IMR-90 (cell line): ENCODE data around the gene KRT77. TPM values are rescaled to one million over a fixed set of nuclear protein-coding genes. Genes with fewer than 3 reads are reported as not detected.

Experiments used
- ATAC-seq: fragments of 200-7000 bp; cut with Tn5 transposase; 2 replicates; pipeline ENCODE4 v1.9.1; 2020; ENCODE audit warnings: low read depth, mild to moderate bottlenecking, moderate library complexity
- BruUV-seq: library from RNA; stranded (reverse); fragments of 400-500 nt; replicated peaks from 2 replicates; lab custom pipeline; 2021; lab: Mats Ljungman, UMichigan
- CTCF ChIA-PET: fragments of 300-600 bp; formaldehyde crosslinking; extraction: SDS; loops from one replicate; lab custom pipeline; 2021; ENCODE audit warnings: antibody characterized with exemption; lab: Yijun Ruan, JAX
- POLR2A ChIA-PET: fragments of 300-600 bp; sonication (Branson Sonifier 250); formaldehyde crosslinking; loops from one replicate; lab custom pipeline; 2022; ENCODE audit warnings: antibody characterized with exemption; ENCODE audit not compliant: unreplicated experiment; lab: Charles Lee
- DNase-seq: peaks from one replicate; pipeline ENCODE4 v3.0.0; 2013
- H2AFZ ChIP-seq: replicated peaks from 2 replicates; pipeline ENCODE3; 2013; ENCODE audit warnings: low read length, mild to moderate bottlenecking; ENCODE audit not compliant: poor library complexity
- H2AK5ac ChIP-seq: 2 replicates; pipeline ENCODE4 v1.6.1; 2013; ENCODE audit warnings: low read depth, low read length, inconsistent platforms
- H2AK9ac ChIP-seq: replicated peaks from 2 replicates; pipeline ENCODE3; 2013; ENCODE audit warnings: mild to moderate bottlenecking, low read depth, low read length, moderate library complexity; ENCODE audit not compliant: poor library complexity
- H2BK120ac ChIP-seq: 2 replicates; pipeline ENCODE4 v1.6.1; 2013; ENCODE audit warnings: low read depth, low read length, inconsistent platforms
- H2BK15ac ChIP-seq: 3 replicates; pipeline ENCODE4 v1.6.1; 2013; ENCODE audit warnings: low read depth, low read length, inconsistent platforms
- H2BK20ac ChIP-seq: 2 replicates; pipeline ENCODE4 v1.6.1; 2013; ENCODE audit warnings: low read depth, mild to moderate bottlenecking, inconsistent platforms, low read length, moderate library complexity
- H2BK5ac ChIP-seq: 2 replicates; pipeline ENCODE4 v1.6.1; 2013; ENCODE audit warnings: mild to moderate bottlenecking, low read depth, low read length, inconsistent platforms; ENCODE audit not compliant: poor library complexity, severe bottlenecking
- H3K14ac ChIP-seq: replicated peaks from 2 replicates; pipeline ENCODE4 v1.6.1; 2013; ENCODE audit warnings: low read depth, low read length, inconsistent platforms
- H3K18ac ChIP-seq: 2 replicates; pipeline ENCODE4 v1.6.1; 2013; ENCODE audit warnings: low read depth, low read length, control low read depth
- H3K23ac ChIP-seq: 2 replicates; pipeline ENCODE4 v1.6.1; 2013; ENCODE audit warnings: low read depth, low read length, inconsistent platforms
- H3K27ac ChIP-seq: 2 replicates; pipeline ENCODE4 v1.5.1; 2013; ENCODE audit warnings: mild to moderate bottlenecking, control low read depth, low read length; ENCODE audit not compliant: insufficient read depth
- H3K27me3 ChIP-seq: 2 replicates; pipeline ENCODE4 v1.6.1; 2013; ENCODE audit warnings: low read length; ENCODE audit not compliant: control insufficient read depth, insufficient read depth
- H3K36me3 ChIP-seq: 2 replicates; pipeline ENCODE4 v1.6.1; 2013; ENCODE audit warnings: low read length, mixed read lengths; ENCODE audit not compliant: control insufficient read depth, insufficient read depth
- H3K4ac ChIP-seq: 2 replicates; pipeline ENCODE4 v1.6.1; 2013; ENCODE audit warnings: low read depth, low read length, inconsistent platforms
- H3K4me1 ChIP-seq: 2 replicates; pipeline ENCODE4 v1.6.1; 2013; ENCODE audit warnings: low read length, mixed read lengths; ENCODE audit not compliant: control insufficient read depth, insufficient read depth
- H3K4me2 ChIP-seq: 2 replicates; pipeline ENCODE4 v1.6.1; 2013; ENCODE audit warnings: low read depth, mild to moderate bottlenecking, control low read depth, low read length, moderate library complexity
- H3K4me3 ChIP-seq: 2 replicates; pipeline ENCODE4 v1.5.1; 2013; ENCODE audit warnings: low read depth, mild to moderate bottlenecking, control low read depth, low read length, moderate library complexity; ENCODE audit not compliant: insufficient read depth
- H3K56ac ChIP-seq: 2 replicates; pipeline ENCODE4 v1.6.1; 2013; ENCODE audit warnings: low read length, inconsistent platforms; ENCODE audit not compliant: insufficient read depth; ENCODE audit errors: extremely low read depth
- H3K79me1 ChIP-seq, 2 experiments: 2 replicates each; pipeline ENCODE4 v1.6.1; 2013; ENCODE audit warnings: low read length in 2 of 2, inconsistent platforms in 1 of 2, low read depth in 1 of 2
- H3K9ac ChIP-seq: 2 replicates; pipeline ENCODE4 v1.6.1; 2013; ENCODE audit warnings: low read depth, low read length, control low read depth
- H3K9me1 ChIP-seq: 2 replicates; pipeline ENCODE4 v1.6.1; 2013; ENCODE audit warnings: low read length, inconsistent platforms; ENCODE audit not compliant: insufficient read depth
- H3K9me3 ChIP-seq: 2 replicates; pipeline ENCODE4 v1.6.1; 2013; ENCODE audit warnings: low read length; ENCODE audit not compliant: control insufficient read depth, insufficient read depth
- H4K20me1 ChIP-seq: 2 replicates; pipeline ENCODE4 v1.6.1; 2013; ENCODE audit warnings: low read length, inconsistent platforms; ENCODE audit not compliant: insufficient read depth
- H4K5ac ChIP-seq: 2 replicates; pipeline ENCODE4 v1.6.1; 2013; ENCODE audit warnings: mild to moderate bottlenecking, low read depth, low read length, control low read depth
- H4K8ac ChIP-seq, 2 experiments: 2 replicates each; pipeline ENCODE4 v1.6.1; 2013; ENCODE audit warnings: low read depth in 2 of 2, low read length in 2 of 2, control low read depth in 1 of 2, inconsistent platforms in 1 of 2
- H4K91ac ChIP-seq: 2 replicates; pipeline ENCODE4 v1.6.1; 2013; ENCODE audit warnings: low read depth, low read length, inconsistent platforms; ENCODE audit not compliant: insufficient read depth
- BHLHE40 ChIP-seq: fragments of 150-350 bp; IDR thresholded peaks from 2 replicates; pipeline ENCODE4 v1.6.1; 2016; ENCODE audit warnings: mild to moderate bottlenecking, low read depth, low read length
- CEBPB ChIP-seq: IDR thresholded peaks from 2 replicates; pipeline ENCODE4 v1.6.1; 2012; ENCODE audit warnings: low read depth, low read length, improper control_type of control experiment
- CHD1 ChIP-seq: IDR thresholded peaks from 2 replicates; pipeline ENCODE4 v1.6.1; 2012; ENCODE audit warnings: low read depth, low read length, improper control_type of control experiment
- CTCF ChIP-seq: conservative IDR thresholded peaks from 2 replicates; pipeline ENCODE4 v1.5.1; 2012; ENCODE audit warnings: mild to moderate bottlenecking, low read depth, low read length, improper control_type of control experiment
- ELK1 ChIP-seq: fragments of 150-350 bp; IDR thresholded peaks from 2 replicates; pipeline ENCODE4 v1.6.1; 2016; ENCODE audit warnings: low read depth, mild to moderate bottlenecking, low read length, moderate library complexity, borderline replicate concordance
- FOS ChIP-seq: fragments of 150-350 bp; IDR thresholded peaks from 2 replicates; pipeline ENCODE4 v1.6.1; 2016; ENCODE audit warnings: low read depth, low read length
- MAFK ChIP-seq: IDR thresholded peaks from 2 replicates; pipeline ENCODE4 v1.6.1; 2012; ENCODE audit warnings: low read depth, low read length, improper control_type of control experiment
- MAZ ChIP-seq: IDR thresholded peaks from 2 replicates; pipeline ENCODE4 v1.6.1; 2012; ENCODE audit warnings: low read depth, mild to moderate bottlenecking, low read length, improper control_type of control experiment, moderate library complexity, borderline replicate concordance
- MXI1 ChIP-seq: IDR thresholded peaks from 2 replicates; pipeline ENCODE4 v1.6.1; 2012; ENCODE audit warnings: low read depth, mild to moderate bottlenecking, low read length, moderate library complexity, borderline replicate concordance
- NFE2L2 ChIP-seq: fragments of 150-350 bp; IDR thresholded peaks from 2 replicates; pipeline ENCODE4 v1.6.1; 2016; ENCODE audit warnings: low read depth, mild to moderate bottlenecking, low read length
- POLR2A ChIP-seq: IDR thresholded peaks from 2 replicates; pipeline ENCODE4 v1.6.1; 2012; ENCODE audit warnings: mild to moderate bottlenecking, low read depth, low read length
- RAD21 ChIP-seq: IDR thresholded peaks from 2 replicates; pipeline ENCODE4 v1.6.1; 2012; ENCODE audit warnings: low read length, improper control_type of control experiment
- RCOR1 ChIP-seq: IDR thresholded peaks from 2 replicates; pipeline ENCODE4 v1.6.1; 2012; ENCODE audit warnings: mild to moderate bottlenecking, low read length, improper control_type of control experiment; ENCODE audit not compliant: insufficient replicate concordance
- RFX5 ChIP-seq: IDR thresholded peaks from 2 replicates; pipeline ENCODE4 v1.8.0; 2012; ENCODE audit warnings: low read depth, mild to moderate bottlenecking, low read length, moderate library complexity
- SMC3 ChIP-seq: fragments of 150-350 bp; IDR thresholded peaks from 2 replicates; pipeline ENCODE4 v1.6.1; 2016; ENCODE audit warnings: low read depth, mild to moderate bottlenecking, antibody characterized with exemption, low read length, moderate library complexity
- USF2 ChIP-seq: fragments of 150-350 bp; IDR thresholded peaks from 2 replicates; pipeline ENCODE4 v1.6.1; 2017; ENCODE audit warnings: mild to moderate bottlenecking, antibody characterized with exemption, low read length, low read depth
- dilution Hi-C: fragments of 300-500 bp; cut with HindIII; formaldehyde crosslinking; loops from one replicate; pipeline ENCODE4 v1.14.3; 2018; ENCODE audit warnings: low sequenced_read_pairs; ENCODE audit not compliant: unreplicated experiment
- in situ Hi-C: fragments of 300-500 bp; cut with MboI; formaldehyde crosslinking; loops from 3 replicates; pipeline ENCODE4 v1.14.3; 2019; ENCODE audit warnings: low sequenced_read_pairs, inconsistent platforms, mixed read lengths
- intact Hi-C: fragments of 100-400 bp; cut with micrococcal nuclease; formaldehyde crosslinking; loops from 2 replicates; pipeline ENCODE4 v1.10.0; 2022
- polyA plus RNA-seq, 3 experiments: library from polyadenylated mRNA; depleted of rRNA; stranded (reverse); fragments of >200 nt; gene quantifications; 2 replicates each; pipeline ENCODE4 v1.2.3, GENCODE V29; 2012; ENCODE audit warnings: low replicate concordance in 1 of 3
- total RNA-seq: library from RNA; depleted of rRNA; stranded (reverse); fragments of >200 nt; gene quantifications from 2 replicates; pipeline ENCODE4 v1.2.3, GENCODE V29; 2012

Gene KRT77
- total and polyA plus RNA-seq, 2 of the 4 experiments (the other 2 are of a cell fraction) = not detected

GRCh38 chr12:52662918-52663229 lies 40.5 kb downstream of the KRT77 start:
- Histone ChIP-seq H3K36me3 (no peaks in the 10 kb centered on the region), H3K4ac (no peak overlapping the region), H4K91ac (no peak overlapping the region), H3K9ac (no peak overlapping the region), H2BK15ac (no peak overlapping the region), H3K27ac (no peak overlapping the region), H2AK9ac (no peak overlapping the region), H3K27me3 (peaks cover 20% of the 10 kb centered on the region), H4K20me1 (no peaks in the 10 kb centered on the region), H3K4me2 (no peak overlapping the region), H4K8ac (no peak overlapping the region), H4K5ac (no peak overlapping the region), H3K23ac (no peak overlapping the region), H3K18ac (no peak overlapping the region), H3K14ac (no peak overlapping the region), H3K9me3 (no peaks in the 10 kb centered on the region), H3K4me3 (no peak overlapping the region), H2AFZ (no peak overlapping the region), H2AK5ac (no peak overlapping the region), H3K4me1 (no peaks in the 10 kb centered on the region), H3K79me1 (no peaks in the 10 kb centered on the region), H2BK120ac (no peak overlapping the region), H3K9me1 (no peaks in the 10 kb centered on the region), H2BK20ac (no peak overlapping the region), H3K56ac (no peak overlapping the region), H2BK5ac (no peak overlapping the region)
- intact Hi-C loops (no loop called here), in situ Hi-C loops (no loop called here), dilution Hi-C loops (no loop called here)
- ATAC-seq (no peak), DNase-seq (no peak)
- CTCF ChIA-PET = no interaction called here
- POLR2A ChIA-PET = no interaction called here
- BruUV-seq = no TSS peak
- TF ChIP-seq USF2 (no peak), CHD1 (no peak), MAFK (no peak), MXI1 (no peak), RCOR1 (no peak), CTCF (no peak), RAD21 (no peak), POLR2A (no peak), NFE2L2 (no peak), ELK1 (no peak), BHLHE40 (no peak), FOS (no peak), SMC3 (no peak), CEBPB (no peak), MAZ (no peak), RFX5 (no peak)
